Measurements from ENCODE around the gene DOLPP1.

Gene DOLPP1

DNA sequence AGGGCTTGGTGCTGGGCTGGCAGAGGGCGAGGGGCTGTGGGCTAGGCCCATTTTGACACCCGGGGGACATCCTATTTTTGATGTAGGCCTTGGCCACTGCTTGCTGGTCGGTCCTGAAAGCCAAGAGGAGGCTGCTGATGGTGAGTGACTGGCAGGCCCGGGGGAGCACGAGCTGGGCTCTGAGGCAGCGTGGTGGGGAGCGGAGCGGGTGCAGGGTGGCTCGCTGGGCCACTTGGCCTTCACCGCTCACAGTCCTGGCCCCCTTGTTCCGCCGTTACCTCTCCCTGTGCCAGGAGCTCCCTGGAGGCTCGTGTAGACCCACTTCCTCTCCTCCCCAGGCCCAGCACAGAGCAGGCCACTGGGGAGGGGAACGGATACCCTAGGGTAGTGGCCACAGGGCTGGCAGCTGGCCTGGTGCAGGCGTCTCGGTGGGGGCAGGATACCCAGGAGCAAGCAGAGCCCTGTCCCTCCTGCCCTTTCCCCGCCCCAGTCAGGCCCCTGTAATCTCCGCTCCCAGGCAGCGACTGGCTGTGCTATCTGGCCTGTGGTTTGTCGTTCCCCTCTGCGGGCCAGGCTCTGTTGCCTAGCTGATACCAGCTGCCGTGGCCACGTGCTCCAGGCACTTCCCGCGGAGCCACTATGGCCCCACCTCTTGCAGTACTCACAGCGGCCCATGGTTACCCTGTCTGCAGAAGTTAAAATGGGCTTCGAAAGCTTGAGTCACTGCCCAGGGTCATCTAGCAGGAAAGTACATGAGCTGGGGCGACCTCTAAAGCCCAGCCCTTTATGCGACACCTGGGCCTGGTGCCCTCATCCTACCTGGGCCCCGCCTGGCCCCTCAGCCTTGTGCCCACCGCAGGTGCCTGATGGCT lies 11.7 kb upstream of the DOLPP1 start:
- H3K27ac ChIP-seq = no peak overlapping the region
- TF ChIP-seq, protein P1, sequence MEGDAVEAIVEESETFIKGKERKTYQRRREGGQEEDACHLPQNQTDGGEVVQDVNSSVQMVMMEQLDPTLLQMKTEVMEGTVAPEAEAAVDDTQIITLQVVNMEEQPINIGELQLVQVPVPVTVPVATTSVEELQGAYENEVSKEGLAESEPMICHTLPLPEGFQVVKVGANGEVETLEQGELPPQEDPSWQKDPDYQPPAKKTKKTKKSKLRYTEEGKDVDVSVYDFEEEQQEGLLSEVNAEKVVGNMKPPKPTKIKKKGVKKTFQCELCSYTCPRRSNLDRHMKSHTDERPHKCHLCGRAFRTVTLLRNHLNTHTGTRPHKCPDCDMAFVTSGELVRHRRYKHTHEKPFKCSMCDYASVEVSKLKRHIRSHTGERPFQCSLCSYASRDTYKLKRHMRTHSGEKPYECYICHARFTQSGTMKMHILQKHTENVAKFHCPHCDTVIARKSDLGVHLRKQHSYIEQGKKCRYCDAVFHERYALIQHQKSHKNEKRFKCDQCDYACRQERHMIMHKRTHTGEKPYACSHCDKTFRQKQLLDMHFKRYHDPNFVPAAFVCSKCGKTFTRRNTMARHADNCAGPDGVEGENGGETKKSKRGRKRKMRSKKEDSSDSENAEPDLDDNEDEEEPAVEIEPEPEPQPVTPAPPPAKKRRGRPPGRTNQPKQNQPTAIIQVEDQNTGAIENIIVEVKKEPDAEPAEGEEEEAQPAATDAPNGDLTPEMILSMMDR (IDR thresholded peaks at IDR 0.05) = no peak
- no peak for TF ChIP-seq ZFX (IDR thresholded peaks at IDR 0.05; ENCODE audit: borderline replicate concordance)

DNA sequence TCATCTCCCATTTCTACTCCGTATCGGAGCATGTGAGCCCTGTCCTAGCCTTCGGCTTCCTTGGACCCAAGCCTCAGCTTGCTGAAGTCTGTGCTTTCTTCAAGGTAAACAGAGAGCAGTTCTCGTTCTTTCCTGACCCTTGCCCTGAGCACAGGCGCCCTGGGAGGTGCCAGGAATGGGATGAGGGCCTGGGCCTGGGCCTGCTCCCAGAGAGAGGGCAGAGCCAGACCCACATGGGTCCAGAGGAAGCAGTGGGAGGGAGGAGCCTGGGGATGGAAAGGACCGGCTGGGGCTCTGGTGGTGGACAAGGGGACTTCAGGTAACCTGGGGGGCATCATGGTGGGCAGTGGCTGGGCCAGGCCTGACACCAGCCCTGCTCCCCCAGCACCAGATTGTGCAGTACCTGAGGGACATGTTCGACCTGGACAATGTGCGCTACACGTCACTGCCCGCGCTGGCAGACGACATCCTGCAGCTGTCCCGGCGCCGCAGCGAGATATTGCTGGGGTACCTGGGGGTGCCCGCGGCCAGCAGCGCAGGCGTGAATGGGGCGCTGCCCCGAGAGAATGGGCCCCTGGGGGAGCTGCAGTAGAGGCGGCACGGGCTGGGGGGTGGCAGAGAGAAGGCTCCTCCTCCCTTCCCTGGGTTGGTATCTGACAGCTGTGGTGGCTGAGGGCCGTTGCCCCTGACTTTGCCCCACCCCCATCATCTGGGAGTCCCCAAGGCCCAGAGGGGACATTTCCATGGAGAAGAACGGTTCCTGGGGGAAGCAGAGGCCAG lies 10.9 kb upstream of the DOLPP1 start:
- H3K27ac ChIP-seq = no peak overlapping the region
- TF ChIP-seq, protein P1 (IDR thresholded peaks at IDR 0.05) = no peak
- TF ChIP-seq ZFX (IDR thresholded peaks at IDR 0.05; ENCODE audit: borderline replicate concordance) = no peak

DNA sequence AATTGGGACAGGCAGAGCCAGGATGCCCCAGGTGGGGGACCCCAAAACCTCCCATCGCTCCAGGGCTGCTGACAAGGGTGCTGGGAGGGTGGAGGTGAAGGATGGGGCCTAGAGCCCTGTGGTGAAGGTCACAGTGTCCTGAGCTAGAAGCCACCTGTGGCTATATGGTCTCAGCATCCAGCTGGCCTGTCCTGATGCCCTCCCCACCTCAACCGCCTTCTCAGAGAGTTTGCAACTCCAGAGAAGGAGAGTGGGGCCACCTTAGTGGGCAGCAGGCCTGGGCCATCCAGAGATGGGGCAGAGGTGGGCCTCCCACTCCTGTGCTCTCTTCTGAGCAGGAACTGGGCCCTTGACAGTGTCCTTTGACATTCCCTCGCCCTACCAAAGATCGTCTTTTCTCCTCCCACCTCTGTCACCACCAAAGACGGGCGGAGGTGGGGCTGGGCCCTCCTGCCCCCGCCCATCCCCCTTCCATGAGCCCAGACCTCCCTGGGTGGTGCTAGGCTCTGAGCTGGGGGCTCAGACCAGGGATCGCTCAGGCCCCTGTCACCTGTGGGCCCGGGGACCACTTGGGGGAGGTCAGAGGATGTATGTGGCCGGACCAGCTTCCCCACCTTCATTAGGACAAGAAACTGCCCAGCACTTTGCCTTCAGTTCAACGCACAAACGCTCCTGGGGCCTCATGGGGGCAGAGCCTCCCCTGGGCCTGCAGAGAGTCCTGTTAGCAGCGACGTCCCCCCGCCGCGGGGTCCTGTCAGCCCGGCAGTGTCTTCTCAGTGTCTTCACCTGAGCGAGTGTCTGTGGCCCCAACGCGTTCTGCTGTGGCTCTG lies 10.0 kb upstream of the DOLPP1 start:
- TF ChIP-seq ZFX (IDR thresholded peaks at IDR 0.05; ENCODE audit: borderline replicate concordance) = no peak
- TF ChIP-seq, protein P1 (IDR thresholded peaks at IDR 0.05) = no peak
- H3K27ac ChIP-seq = peak overlapping the region; percentile 43

DNA sequence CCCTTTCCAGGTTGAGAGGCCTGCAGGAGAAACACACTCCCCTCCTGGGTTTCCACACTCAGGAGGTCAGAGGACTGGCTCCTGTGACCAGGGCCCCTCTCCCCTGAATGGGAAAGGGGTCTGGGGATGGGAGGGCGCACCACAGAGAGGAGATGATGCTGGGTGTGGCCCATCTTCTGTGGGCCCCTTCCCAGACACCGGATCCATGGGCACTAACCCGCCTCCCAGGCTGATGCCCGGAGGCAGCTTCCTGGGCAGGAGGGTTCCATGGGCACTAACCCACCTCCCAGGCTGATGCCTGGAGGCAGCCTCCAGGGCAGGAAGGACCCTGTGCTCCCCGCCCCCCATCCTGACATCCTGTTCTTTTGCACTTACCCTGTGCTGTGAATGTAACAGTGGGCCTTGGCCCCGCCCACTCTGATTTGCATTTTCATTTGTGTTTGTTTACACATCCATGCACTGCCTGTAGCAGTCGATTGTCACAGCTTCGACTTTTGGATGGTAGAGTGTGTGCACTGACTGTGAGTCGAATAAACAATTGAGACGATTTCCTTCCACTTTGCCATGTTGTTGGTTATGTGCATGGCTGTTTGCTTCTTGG lies 9.3 kb upstream of the DOLPP1 start:
- TF ChIP-seq, protein P1 (IDR thresholded peaks at IDR 0.05) = no peak
- no peak for TF ChIP-seq ZFX (IDR thresholded peaks at IDR 0.05; ENCODE audit: borderline replicate concordance)
- peak overlapping the region; percentile 43 for H3K27ac ChIP-seq

DNA sequence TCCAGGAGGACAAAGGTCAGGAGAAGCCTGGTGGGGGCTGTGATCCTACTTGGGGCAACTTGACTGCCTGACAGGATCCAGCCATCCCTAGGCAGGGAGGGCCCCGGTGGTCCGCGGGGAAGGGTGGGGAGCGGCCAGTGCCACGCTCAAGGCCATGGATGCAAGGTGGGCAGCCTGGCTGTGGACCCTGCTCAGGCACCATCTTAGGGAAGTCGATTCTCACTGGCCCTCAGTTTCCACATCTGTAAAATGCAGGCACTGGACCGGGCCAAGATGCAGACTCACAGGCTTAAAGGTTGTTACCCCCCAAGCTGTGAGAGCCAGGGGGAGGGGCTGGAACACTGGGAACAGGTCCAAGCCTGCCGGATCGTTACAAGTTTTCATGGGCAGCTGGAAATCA lies 8.7 kb upstream of the DOLPP1 start:
- peak overlapping the region; percentile 43; the same call in 1 of the 2 replicates for H3K27ac ChIP-seq
- TF ChIP-seq, protein P1 (IDR thresholded peaks at IDR 0.05) = no peak

DNA sequence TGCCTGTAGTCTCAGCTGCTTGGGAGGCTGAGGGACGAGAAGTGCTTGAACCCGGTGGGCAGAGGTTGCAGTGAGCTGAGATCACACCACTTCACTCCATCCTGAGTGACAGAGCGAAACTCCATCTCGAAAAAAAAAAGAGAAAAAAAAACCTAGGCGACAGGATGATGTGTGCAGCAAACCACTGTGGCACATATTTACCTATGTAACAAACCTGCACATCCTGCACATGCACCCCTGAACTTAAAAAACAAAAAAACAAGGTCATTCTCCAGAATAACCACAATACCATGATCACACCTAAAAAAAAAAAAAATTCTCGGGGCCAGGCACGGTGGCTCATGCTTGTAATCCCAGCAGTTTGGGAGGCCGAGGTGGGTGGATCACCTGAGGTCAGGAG lies 7.5 kb upstream of the DOLPP1 start:
- H3K27ac ChIP-seq = no peak overlapping the region
- TF ChIP-seq, protein P1 (IDR thresholded peaks at IDR 0.05) = no peak
- TF ChIP-seq ZFX (IDR thresholded peaks at IDR 0.05; ENCODE audit: borderline replicate concordance) = no peak
